Pulmonary artery endothelial cell (primary cell): Measurements from ENCODE around the gene TMEM178B. TPM values are rescaled to one million over a fixed set of nuclear protein-coding genes. Genes with fewer than 3 reads are reported as not detected.
"Not testable (repeated sequence)": the region's sequence is repeated elsewhere in the genome, so short reads cannot be mapped to it uniquely, and the experiment has no call there.

Experiments
- DNase-seq: peaks from one replicate; pipeline ENCODE4 v3.0.0-alpha.2; 2011; ENCODE audit warnings: low read depth, low spot score
- total RNA-seq: library from RNA; depleted of rRNA; stranded (reverse); fragments of >200 nt; gene quantifications from 2 replicates; pipeline ENCODE4 v1.2.3, GENCODE V29; 2014

TMEM178B gene
- total RNA-seq, 1 donor from 2014 or later = not detected

DNA sequence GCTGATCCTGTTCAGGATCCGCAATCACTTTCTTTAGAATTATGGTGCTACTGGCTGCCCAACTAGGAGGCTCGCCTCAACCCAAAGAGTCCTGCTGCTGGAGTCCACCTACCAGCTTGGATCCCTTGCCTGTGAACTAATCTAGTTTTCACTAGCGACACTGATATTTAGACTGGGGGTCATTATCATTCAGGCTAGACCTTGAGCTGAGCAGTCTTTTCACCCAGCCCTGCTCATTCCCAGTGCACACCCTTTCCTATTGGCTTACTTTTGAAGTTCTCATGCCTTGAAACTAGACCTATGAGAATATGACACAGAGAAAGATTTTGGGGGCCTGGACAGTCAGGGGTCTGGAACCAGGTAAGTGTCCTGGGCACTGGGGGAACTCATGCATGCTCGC, 107.9 kb downstream of the TMEM178B start:
- no peak for DNase-seq

DNA sequence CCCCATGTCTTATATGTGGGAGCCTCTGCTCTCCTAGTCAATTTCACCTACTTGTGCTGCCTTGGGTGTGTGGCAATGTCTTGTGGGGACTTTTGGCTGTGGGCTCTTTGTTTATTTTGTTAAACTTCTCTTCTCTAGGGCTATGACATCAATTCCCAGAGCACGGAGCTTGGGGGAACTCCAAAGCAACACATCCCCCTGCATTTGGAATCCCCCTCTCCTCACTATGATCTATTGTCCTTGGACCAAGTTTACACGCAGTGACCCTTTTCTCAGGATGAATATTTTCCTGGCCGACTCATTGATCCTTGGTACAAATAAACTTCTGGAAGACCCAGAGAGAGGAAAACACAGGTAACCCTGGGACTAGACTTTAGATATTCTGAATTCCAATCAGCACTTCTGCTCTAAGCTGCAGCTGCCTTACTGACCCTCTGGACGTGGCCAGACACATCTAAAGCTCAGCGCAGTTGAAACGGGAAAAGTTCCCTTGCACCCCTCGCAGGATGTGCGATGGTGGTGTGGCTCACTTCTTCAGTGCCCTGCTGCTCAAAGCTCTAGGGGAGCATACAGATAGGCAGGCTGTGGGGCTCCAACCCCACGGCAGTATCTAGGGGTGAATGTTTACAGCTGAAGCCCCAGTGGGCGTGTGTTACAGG, 110.8 kb downstream of the TMEM178B start:
- DNase-seq = no peak

DNA sequence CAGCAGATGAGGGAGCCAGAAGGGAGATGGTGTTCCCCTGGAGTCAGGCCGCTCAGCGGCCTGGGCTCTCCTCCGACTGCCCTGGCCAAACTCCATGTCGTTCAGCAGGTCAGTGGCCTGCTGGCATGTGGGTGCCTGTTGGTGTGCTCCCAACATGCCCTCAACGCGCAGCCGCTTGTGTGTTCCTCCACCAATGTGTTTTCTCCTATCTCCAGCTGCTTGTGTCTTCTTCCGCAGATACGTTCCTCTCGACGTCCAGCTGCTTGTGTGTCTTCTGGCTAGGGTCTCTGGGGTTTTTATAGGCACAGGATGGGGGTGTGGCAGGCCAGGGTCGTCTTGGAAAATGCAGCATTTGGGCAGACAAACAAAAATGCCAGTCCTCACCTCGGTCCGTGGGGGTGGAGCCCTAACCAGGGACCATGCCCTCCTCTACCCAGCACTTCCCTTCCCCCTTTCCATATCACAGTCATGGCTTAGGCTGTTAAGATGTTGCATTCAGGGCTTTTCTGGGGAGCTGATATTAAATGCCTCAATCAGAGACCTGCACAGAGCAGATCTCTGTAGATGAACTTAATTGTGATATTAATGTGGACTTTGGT, 111.6 kb downstream of the TMEM178B start:
- no peak for DNase-seq

DNA sequence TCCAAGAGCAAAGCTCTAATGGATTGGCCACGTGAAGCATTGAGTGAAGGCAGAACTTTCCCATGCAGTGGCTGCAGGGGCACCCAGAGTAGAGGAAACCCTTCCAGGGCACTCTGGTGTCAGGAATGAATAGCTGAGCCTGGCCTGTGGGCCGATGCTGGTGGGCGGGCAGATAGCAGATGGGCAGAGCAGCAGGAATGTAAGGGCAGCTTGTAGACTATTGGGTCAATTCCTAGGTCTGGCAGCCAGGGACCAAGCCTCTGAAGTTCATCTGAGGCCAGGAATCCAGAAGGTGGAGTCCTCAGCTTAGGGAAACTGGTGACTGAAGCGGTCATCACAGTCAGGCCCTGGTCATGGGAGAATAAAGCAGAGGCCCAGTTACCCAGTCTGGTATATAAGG, 115.4 kb downstream of the TMEM178B start:
- DNase-seq = no peak

DNA sequence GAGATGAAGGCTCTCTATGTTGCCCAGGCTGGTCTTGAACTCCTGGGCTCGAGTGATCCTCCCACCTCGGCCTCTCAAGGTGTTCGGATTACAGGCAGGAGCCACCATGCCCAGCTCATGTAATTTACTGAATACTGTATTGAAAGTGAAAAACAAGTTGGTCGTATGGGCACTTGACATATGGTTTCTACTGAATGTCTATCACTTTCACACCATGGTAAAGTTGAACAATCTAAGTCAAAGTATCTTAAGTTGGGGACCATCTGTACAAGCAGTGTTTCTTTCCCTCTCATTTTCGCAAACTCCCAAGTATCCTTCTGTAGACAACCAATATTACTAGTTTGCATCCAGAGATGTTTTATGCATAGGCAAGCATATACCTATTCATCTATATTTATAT, 116.6 kb downstream of the TMEM178B start:
- DNase-seq = no peak

DNA sequence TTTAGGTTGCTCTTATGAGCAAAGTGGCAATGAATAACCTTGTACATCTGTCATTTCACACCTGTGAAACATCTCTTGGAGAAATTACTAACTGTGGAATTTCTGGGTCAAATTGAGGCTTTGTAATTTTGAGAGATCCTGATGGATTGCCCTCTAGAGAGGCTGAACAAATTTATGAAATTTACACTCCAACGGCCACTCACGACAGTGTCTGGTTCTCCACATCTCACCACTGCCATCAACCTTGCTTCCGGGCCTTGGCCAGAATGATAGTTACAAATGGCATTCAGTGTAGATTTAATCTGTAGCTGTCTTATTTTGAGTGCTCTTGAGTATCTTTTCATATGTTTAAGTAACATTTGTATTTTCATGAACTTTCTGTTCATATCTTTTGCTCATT, 117.4 kb downstream of the TMEM178B start:
- no peak for DNase-seq

DNA sequence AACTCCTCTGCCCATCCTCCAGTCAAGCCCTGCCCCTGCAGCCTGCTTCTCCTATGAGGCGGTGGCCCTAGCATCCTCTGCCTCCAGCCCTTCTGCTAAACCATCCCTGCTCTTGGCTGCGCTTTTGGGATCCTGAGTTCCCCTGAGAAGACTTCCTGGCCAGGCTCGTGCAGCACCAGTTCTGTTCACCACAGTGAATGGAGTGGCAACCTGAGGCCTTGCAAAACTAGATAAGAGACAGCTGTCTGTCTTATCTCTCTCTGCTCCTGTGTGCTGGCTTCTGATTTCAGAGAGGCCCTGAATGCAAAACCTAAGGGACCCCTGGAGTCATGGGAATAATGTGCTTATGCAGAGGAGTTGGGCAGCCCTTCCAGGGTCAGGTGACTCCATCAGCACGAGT, 119.2 kb downstream of the TMEM178B start:
- no peak for DNase-seq

DNA sequence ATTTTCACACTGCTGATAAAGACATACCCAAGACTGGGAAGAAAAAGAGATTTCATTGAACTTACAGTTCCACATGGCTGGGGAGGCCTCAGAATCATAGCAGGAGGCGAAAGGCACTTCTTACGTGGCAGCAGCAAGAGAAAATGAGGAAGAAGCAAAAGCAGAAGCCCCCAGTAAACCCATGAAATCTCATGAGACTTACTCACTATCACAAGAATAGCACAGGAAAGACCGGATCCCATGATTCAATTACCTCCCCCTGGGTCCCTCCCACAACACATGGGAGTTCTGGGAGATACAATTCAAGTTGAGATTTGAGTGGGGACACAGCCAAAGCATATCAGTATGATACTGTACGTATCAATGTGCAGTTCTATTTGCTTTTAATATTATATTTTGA, 121.9 kb downstream of the TMEM178B start:
- DNase-seq = not testable (repeated sequence)

DNA sequence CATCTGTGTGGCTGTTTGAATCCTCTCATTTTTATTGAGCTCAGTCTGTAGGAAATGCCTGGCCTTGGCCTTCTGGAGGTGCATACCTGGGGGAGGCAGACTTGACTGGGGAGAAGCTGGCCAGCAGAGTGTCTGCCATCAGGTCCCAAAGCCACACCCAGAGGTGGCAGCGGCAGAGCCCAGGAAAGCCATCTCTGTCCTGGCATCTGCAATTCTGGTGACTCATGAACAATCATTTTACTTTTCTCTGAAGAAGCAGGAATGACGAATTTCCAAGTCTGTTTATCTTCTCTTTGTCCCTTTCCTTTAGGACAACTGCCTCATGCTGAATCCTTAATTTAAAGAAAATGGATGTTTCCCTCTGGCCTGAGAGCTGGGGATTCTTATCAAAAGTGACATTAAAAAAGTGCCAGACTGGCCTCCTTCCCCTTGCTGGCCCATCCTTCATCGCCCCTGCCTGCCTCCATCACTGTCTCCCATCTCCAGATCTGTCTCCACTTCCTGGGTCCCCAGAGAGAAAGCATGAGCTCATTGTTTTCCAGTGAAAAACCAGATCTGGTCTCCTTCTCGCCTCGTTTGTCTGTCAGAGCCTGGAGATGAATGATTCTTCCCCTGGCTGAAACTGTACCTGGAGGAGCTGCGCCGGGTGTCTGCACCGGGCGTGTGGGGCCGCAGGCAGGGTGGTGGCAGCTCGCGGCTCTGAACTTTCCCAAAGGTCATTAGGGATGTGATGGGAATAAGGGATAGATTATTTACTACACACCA, 124.5 kb downstream of the TMEM178B start:
- DNase-seq = no peak

DNA sequence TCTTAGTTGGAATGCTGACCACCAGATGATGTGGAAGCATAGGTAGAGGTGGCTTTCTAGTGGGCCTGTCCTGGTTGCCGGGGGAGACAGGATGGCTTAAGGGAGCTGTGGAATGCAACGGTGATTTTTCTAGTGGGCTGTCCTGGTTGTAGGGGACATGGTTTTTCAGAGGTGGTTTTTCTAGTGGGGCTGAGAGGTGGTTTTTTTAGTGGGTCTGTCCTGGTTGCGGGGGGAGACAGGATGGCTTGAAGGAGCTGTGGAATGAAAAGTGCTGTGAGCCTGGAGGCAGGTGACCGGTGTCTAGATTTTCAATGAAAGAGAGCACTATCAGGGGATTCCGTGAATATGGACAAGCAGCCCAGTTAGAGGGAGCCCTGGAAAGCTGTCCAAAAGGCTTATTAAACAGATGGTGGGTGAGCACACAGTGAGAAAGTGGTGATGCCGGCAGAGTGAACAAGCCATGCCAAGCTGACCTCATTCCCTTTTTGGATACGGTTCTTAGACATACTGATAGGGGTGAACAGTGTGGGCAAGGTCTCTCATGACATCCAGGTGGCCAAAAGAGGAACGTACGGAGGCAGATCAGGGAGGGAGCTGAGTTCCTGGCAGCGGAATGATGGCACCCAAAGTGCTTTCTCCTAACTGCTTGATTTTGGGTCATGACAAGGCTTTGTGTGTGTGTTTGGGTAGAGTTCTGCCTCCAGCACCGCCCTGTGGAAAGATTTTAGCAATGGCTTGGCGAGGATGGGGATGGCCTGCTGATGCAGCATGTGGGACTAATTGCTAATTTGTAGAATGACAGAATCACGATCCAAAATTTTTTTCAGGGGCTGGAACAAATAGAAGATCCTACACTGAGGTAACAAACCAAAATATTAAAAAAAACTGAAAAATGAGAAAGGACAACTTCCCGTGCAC, 126.6 kb downstream of the TMEM178B start:
- no peak for DNase-seq

DNA sequence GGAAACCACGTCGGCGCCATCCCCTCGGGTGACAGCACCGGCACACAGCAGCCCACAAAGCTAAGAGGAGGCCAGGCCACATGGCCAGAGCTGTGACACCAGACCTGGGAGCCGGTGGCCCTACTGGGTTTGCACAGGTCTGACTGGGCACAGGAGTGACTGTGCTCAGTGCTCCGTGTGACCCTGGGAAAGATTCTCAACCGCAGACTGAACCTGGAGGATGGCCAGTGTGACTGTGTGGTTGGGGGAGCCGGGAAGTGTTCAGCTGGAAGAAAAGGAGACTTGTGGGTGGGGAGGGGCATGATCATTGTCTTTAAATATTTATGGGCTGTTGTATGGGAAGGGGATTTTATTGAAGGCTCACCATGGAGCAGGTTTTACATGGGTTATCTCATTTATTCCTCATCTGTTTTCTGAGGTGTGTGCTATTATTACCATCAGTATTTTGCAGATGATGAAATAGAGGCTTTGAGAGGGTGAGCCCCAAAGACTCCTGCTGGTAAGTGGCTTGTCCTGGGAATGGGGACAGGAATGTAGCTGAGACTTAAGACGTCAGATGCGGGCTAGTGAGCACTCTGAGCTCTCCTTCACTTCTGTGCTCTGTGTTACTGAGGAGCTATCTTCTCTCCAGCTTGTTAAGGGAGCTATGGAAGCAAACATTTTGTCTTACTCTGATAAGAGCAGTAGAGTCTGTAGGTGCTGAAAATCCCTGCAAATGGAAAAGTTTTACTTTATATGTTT, 127.5 kb downstream of the TMEM178B start:
- DNase-seq = no peak

DNA sequence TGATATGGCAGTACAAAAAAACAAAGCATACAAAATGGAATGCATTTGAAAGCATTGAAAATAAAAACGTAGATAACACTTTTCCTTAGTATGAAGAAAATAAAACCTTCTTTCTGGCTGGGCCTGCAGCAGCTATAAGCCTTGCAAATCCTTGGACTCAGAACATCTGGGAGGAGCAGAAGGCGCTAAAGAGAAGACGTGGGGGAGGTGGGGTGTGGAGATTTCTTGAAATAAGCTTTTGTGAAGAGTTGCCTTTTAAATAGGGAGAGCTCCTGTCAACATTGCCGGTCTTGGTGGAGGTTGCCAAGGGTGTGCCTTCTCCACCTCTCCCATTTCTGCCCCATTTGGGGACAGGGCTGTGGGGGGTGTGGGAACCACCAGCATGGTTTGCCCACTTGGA, 128.7 kb downstream of the TMEM178B start:
- no peak for DNase-seq

DNA sequence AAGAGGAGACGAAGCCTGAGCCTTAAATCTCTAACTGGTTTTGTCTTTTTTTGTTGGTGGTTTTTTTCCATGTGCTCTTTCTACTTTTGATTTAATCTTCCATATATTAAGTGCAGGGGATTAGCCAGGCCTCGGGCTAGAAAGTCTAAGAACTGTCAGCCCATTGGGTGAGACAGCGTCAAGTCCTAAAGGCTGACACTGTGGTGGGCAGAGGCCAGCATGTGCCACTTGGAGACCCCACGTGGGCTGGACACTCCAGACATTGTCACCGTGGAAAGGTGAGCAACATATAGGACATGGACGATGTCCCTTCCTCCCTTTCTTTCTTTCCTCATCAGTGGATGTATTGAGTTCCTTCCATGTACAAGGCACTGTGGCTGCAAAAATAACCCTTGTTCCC, 129.3 kb downstream of the TMEM178B start:
- DNase-seq = no peak

DNA sequence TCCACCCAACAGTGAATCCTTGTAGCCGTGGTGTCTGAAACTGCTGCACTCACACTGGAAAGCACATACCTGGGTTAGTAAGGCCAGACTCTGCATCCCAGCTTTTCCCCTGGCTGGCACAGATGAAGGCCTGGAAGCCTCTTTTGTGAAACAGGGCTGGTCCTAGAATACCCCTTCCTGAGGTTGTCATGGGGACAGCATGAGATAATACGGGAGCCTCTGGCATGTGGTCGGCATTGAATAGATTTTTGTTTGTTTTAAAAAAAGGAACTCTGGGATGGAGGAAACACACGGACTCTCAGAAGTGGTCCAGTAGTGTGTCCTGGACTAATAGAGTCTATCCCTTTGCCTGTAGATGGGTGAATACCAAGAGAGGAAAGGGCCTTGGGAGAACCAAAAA, 129.7 kb downstream of the TMEM178B start:
- DNase-seq = no peak

DNA sequence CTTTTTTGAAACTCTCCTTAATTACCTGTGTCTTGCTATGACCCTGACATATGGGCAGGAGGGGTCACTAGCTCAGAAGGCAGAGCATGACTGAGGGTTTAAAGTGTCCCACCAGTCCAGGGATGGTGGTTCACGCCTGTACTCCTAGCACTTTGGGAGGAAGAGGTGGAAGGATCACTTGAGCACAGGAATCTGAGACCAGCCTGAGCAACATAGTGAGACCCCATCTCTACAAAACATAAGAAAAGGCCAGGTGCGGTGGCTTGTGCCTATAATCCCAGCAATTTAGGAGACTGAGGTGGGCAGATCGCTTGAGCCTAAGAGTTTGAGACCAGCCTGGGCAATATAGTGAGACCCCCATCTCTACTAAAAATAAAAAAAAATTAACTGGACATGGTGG, 133.8 kb downstream of the TMEM178B start:
- DNase-seq = no peak

DNA sequence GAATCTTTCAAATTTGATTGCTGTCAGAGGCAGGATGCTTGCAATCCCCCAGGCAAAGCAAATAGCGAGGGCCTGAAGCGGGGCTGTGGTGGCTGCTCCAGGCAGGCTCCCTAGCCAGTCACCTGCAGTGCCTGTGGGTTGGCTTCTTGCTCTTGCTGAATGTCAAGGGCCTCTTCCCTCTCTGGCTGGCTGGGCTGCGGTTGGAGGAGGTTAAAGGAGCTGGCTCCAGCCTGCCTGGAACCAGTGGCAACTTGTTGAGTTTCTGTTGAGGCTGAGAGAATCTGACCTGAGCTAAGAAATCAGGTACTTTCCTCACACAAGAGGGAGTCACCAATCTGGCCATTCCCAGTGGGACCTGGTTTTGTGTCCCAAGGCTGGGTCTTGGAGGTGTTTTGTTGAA, 134.7 kb downstream of the TMEM178B start:
- DNase-seq = no peak

DNA sequence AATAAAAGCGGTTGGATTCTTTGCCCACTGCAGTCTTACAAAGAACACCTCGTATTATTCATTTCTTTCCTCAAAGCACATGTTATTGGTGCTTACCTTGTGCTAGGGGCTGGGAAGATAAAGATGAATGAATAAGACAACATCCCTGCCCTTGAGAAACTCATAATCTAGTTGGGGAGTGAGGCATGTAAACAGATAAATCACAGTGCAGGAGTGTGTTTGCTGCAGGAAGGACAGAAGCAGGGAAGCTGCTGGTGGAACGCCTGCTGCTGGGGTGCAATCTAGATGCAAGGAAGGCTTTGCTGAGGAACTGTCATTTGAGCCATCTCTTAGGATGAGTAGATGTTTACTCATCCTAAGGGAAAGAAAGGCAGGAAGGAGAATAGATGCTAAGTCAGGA, 135.6 kb downstream of the TMEM178B start:
- no peak for DNase-seq

DNA sequence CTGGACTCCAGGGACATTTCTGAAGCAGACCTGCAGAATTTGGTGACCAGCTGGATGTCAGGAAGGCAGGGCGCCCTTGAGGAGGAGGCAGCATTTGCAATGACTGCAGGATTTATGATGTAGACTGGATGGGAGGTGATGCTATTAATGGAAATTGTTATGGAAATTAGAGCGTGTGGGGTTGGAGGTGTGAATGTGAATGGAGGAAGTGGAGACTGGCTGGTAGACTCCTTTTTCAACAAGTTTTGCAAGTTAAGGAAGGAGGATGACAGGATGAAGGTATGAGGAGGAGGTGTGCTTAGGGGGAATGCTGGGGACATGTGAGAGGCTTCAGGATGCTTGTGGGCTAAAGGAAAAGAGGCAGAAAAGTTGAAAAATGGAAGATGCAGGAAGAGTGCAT, 137.0 kb downstream of the TMEM178B start:
- no peak for DNase-seq

DNA sequence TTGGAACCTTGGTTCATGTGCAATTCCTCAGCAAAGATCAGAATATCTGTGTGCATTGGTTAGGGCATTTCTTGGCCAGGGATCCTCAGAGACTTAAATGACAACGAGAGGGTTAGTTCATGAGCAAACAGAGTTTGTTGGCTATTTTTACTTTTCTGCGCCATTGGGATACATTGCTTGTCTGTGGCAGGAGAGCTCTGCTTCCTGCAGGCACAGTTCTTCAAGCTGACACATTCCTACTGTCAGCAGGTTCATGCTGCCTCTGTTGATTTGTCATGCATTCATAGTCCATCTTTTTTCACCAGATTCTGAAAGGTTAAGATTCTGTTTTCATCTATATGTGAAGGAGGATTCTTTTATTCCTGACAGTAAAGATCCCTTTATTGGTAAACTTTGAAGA, 139.4 kb downstream of the TMEM178B start:
- DNase-seq = no peak

DNA sequence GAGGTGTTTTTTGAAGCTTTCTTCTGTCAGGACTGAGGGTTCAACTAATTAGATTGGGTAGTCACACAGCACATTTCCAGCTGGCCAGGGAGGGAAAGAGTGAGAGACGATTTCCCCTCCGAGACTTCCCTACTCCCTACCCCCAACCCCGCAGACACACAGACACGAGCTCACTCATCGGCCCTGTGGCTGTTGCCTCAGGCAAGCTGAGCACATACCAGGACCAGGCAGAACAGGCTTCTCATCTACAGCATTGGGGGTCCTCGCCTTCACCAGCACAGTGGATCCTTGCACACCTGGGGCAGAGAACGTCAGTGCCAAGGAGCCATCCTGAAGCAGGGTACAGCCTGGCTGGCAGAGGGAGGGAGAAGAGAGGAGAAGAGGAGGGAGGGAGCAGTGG, 144.1 kb downstream of the TMEM178B start:
- DNase-seq = no peak

DNA sequence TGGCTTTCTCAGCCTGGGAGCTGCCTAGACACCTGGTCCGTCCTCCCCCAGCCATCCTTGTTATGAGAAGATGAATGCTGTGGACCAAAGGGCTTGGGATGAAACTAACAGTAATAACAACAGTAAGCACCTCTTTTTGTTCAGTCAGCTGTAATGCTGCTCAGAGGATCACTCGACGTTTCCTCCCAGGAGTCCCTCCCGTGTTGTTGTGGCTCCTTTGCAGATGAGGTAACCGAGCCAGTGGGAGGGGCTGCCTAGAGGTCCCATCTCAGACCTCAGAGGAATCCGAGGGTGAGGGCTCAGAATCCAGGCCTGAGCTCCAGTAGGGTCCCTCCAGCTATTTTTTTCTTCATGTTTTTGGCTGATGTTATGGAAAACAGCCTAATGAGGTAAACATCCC, 145.1 kb downstream of the TMEM178B start:
- DNase-seq = no peak
